SW 1271 (cell line): Measurements from ENCODE around the gene MDFIC.

Source experiments
- DNase-seq, 2 experiments: peaks; one replicate each; lab custom pipeline; 2025; lab: John Stamatoyannopoulos, UW

MDFIC gene

GRCh38 chr7:114997487-114998404 lies 75.9 kb downstream of the MDFIC start:
- DNase-seq: no peak

GRCh38 chr7:115004121-115004520 lies 82.2 kb downstream of the MDFIC start:
- no peak for DNase-seq

GRCh38 chr7:115005251-115005650 lies 83.4 kb downstream of the MDFIC start:
- DNase-seq: no peak

GRCh38 chr7:115005953-115006352 lies 84.1 kb downstream of the MDFIC start:
- DNase-seq: no peak

GRCh38 chr7:115007751-115008150 lies 85.9 kb downstream of the MDFIC start:
- no peak for DNase-seq

GRCh38 chr7:115008465-115009114 lies 86.7 kb downstream of the MDFIC start:
- DNase-seq: no peak

- DNase-seq: no peak
Measured at GRCh38 chr7:115009139-115009538, 87.2 kb downstream of the MDFIC start.

GRCh38 chr7:115009736-115010440 lies 88.0 kb downstream of the MDFIC start:
- no peak for DNase-seq

GRCh38 chr7:115010441-115010820 lies 88.5 kb downstream of the MDFIC start:
- no peak for DNase-seq

GRCh38 chr7:115013886-115014285 lies 92.0 kb downstream of the MDFIC start:
- no peak for DNase-seq

GRCh38 chr7:115014794-115015193 lies 92.9 kb downstream of the MDFIC start:
- no peak for DNase-seq

- DNase-seq: no peak
Measured at GRCh38 chr7:115015619-115016018, 93.7 kb downstream of the MDFIC start.

GRCh38 chr7:115019882-115020605 lies 98.2 kb downstream of the MDFIC start:
- no peak for DNase-seq

GRCh38 chr7:115023219-115023618 lies 101.3 kb downstream of the MDFIC start:
- DNase-seq: no peak

- no peak for DNase-seq
Measured at GRCh38 chr7:115024276-115024675, 102.4 kb downstream of the MDFIC start.

GRCh38 chr7:115032715-115033703 lies 111.1 kb downstream of the MDFIC start:
- DNase-seq: no peak

GRCh38 chr7:115033917-115034459 lies 112.1 kb downstream of the MDFIC start:
- no peak for DNase-seq

- DNase-seq: no peak
Measured at GRCh38 chr7:115034515-115034914, 112.6 kb downstream of the MDFIC start.

- no peak for DNase-seq
Measured at GRCh38 chr7:115037128-115037802, 115.4 kb downstream of the MDFIC start.

GRCh38 chr7:115038158-115038557 lies 116.3 kb downstream of the MDFIC start:
- no peak for DNase-seq
